ENCODE measurements around the gene NF2. TPM values are rescaled to one million over a fixed set of nuclear protein-coding genes. Genes with fewer than 3 reads are reported as not detected.

The NF2 gene
- total and polyA plus RNA-seq, 2 of the 8 experiments (the other 6 are each of a cell fraction or from before 2014, with no cell fraction given): 17.6 to 53.6 TPM

GRCh38 chr22:29695129-29695926 lies 91.9 kb downstream of the NF2 start:
- Histone ChIP-seq H2BK120ac (replicated peaks; ENCODE audit: low read depth, low read length) (no peak overlapping the region), H3K36me3 (ENCODE audit: control insufficient read depth in 2 of 4, insufficient read depth in 4 of 4, low read length in 3 of 4) (no peaks in the 10 kb centered on the region; a peak in 1 of 8 replicates), H3K23me2 (ENCODE audit: low read depth, low read length) (no peaks in the 10 kb centered on the region), H3K4me3 (ENCODE audit: extremely low read depth in 1 of 4, insufficient read depth in 2 of 4, low read depth in 3 of 4, low read length in 4 of 4) (no peak overlapping the region), H4K5ac (ENCODE audit: insufficient read length, low read depth, low read length) (no peak overlapping the region), H3K79me1 (ENCODE audit: low read depth, low read length) (no peaks in the 10 kb centered on the region; the same call in 1 of the 2 replicates), H3K14ac (ENCODE audit: insufficient read length) (no peak overlapping the region), H3K27me3 (replicated peaks in 1 of 4; ENCODE audit: control insufficient read depth in 3 of 4, extremely low read depth in 1 of 4, insufficient read depth in 3 of 4, low read length in 3 of 4) (peaks cover 0 to under 1% (median 0%) of the 10 kb centered on the region in 4 experiments; a peak in 3 of 7 replicates), H2BK15ac (ENCODE audit: low read length) (no peak overlapping the region), H3K23ac (ENCODE audit: insufficient read length) (no peak overlapping the region), H3K27ac (ENCODE audit: low read depth, low read length) (no peak overlapping the region), H2AFZ (ENCODE audit: low read length) (no peak overlapping the region), H2BK12ac (ENCODE audit: low read depth, low read length) (no peak overlapping the region), H3K4ac (replicated peaks; ENCODE audit: insufficient read length, low read depth, low read length) (no peak overlapping the region), H4K8ac (ENCODE audit: extremely low read depth, insufficient read depth, low read length) (no peak overlapping the region), H3K18ac (ENCODE audit: extremely low read depth, low read length) (no peak overlapping the region), H3K56ac (replicated peaks; ENCODE audit: insufficient read length, low read depth, low read length) (no peak overlapping the region), H3K4me1 (replicated peaks in 1 of 4; ENCODE audit: control insufficient read depth in 3 of 4, insufficient read depth in 4 of 4, low read length in 3 of 4) (peaks cover 10 to 27% (median 19%) of the 10 kb centered on the region in 4 experiments), H4K20me1 (replicated peaks in 1 of 2; ENCODE audit: control insufficient read depth in 1 of 2, insufficient read depth in 2 of 2, low read length in 2 of 2) (peaks cover under 1 to 3% of the 10 kb centered on the region in 2 experiments), H3K9ac (replicated peaks in 1 of 4; ENCODE audit: extremely low read depth in 1 of 4, low read depth in 3 of 4, low read length in 3 of 4) (no peak overlapping the region), H4K91ac (replicated peaks; ENCODE audit: insufficient read length, low read length) (no peak overlapping the region), H3K4me2 (ENCODE audit: insufficient read depth in 1 of 2, low read depth in 2 of 2, low read length in 2 of 2) (no peak overlapping the region), H3K79me2 (ENCODE audit: control insufficient read depth in 1 of 2, insufficient read depth in 2 of 2, low read length in 2 of 2) (no peaks in the 10 kb centered on the region), H3K9me3 (ENCODE audit: insufficient read depth in 2 of 2, low read depth in 1 of 2, low read length in 1 of 2) (no peaks in the 10 kb centered on the region), H2AK5ac (ENCODE audit: low read depth, low read length) (no peak overlapping the region), H2BK5ac (ENCODE audit: low read depth, low read length) (no peak overlapping the region), H2BK20ac (ENCODE audit: low read length) (no peak overlapping the region)
- no peak for DNase-seq (ENCODE audit: low read depth in 1 of 2, low spot score in 2 of 2)
- FAIRE-seq: no peak
- ChIA-PET POLR2A (ENCODE audit: partially characterized antibody) (no interaction called here), CTCF (ENCODE audit: partially characterized antibody) (interaction anchor here (0.9 to 1.6 kb wide), 9 partner anchors 8 to 309 kb away, joined by 3 to 5 read pairs (median 3); no protein-coding TSS in a partner anchor)
- WGBS, 2 experiments (ENCODE audit: extremely low coverage in 1 of 2, insufficient coverage in 1 of 2, insufficient read length in 1 of 2, insufficient replicate concordance in 2 of 2, low coverage in 1 of 2, low lambda C conversion rate in 2 of 2, missing lambda C conversion rate in 1 of 2): 96% methylated on average over 33 of the region's 33 CpGs; no CpG with 5 or more reads in 1 of the 2 experiments
- TF ChIP-seq RFX5 (IDR thresholded peaks at IDR 0.05; ENCODE audit: borderline replicate concordance, low read depth, low read length) (no peak), ASH2L (IDR thresholded peaks at IDR 0.05; ENCODE audit: low read length) (no peak), SP4 (IDR thresholded peaks at IDR 0.05; ENCODE audit: low read length) (no peak), HDAC2 (IDR thresholded peaks at IDR 0.05; ENCODE audit: borderline replicate concordance in 1 of 2, low read depth in 2 of 2, low read length in 2 of 2) (no peak), EGR1 (IDR thresholded peaks at IDR 0.05; ENCODE audit: borderline replicate concordance, low read depth, low read length) (no peak), TEAD4 (IDR thresholded peaks at IDR 0.05; ENCODE audit: low read depth, low read length) (no peak), E2F6 (IDR thresholded peaks at IDR 0.05) (no peak), CTCF (IDR thresholded peaks at IDR 0.05; ENCODE audit: control extremely low read depth in 1 of 3, insufficient read depth in 1 of 3, low read depth in 1 of 3, low read length in 3 of 3) (no peak)
